HG03045 (cell line): ENCODE measurements around the gene ARL3.
"Not testable (repeated sequence)": the region's sequence is repeated elsewhere in the genome, so short reads cannot be mapped to it uniquely, and the experiment has no call there.

Experiments used
- ATAC-seq: cut with Tn5 transposase; IDR thresholded peaks from one replicate; pipeline ENCODE4 v1.9.1; 2021; ENCODE audit warnings: mild to moderate bottlenecking, moderate library complexity; ENCODE audit not compliant: unreplicated experiment

The ARL3 gene, protein sequence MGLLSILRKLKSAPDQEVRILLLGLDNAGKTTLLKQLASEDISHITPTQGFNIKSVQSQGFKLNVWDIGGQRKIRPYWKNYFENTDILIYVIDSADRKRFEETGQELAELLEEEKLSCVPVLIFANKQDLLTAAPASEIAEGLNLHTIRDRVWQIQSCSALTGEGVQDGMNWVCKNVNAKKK

DNA sequence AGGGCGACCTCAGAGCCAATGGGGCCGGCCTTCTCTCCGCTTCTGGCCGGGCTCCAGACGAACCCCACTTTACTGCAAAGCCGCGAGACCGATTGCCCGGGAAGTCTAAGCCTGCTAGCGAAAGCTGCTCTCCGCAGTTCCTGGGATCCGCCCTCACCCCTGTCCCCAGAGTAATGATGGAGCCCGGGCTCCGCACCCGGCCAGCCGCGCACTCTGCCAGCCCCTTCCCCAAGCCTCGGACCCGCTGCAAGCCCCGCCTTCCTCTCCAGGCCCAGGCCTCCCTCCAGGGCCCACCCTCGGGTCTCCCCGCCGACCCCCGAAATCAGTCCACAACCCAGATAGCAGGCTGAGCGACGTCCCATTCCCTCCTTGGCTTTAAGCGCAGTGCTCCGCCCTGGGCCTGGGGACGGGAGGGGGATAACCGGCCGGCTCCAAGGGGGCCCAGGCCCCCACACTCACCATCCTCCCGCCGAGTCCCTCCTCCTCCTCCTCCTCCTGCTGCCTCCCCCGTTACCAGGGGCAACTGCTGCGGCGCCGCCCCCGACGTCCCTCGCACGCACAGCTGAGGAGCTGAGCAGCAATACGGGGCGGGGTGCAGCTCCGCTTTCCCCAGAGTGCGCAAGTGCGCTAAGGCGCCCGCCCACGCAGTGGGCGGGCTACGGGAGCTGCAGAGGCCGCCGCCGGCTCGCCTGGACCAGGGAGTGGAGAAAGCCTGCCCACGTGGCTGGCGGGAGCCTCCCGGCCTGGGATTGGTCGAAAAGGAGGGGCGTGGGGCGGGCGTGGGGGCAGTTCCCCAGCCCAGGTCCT lies at the start of gene ARL3:
Gene ARL3, minus strand, starts transcription at position 584 of the 807 bp plus-strand sequence. Its CDS starts 122 bp downstream, at position 462.
- peak; percentile 81 for ATAC-seq

DNA sequence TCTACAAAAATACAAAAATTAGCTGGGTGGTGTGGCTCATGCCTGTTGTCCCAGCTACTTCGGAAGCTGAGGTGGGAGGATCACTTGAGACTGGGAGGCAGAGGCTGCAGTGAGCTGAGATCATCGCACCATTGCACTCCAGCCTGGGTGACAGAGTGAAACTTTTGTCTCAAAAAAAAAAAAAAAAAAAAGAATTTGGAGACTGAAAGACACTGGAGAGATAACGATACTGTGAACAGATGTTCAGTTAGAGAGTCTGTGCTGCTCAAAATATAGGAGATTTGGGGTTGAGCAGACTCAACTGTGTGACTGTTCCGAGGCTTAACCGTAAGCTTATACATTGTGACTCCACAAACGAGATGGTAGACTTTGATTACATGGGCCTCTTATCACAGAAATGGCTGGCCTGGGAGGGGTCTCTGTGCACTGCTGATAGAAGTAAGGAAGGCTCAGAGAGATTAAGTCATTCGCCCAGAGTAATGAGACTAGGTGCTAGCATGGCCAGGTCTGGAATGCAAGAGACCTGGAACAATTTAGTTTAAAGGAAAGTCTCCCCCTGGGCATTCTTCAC lies 48.9 kb upstream of the ARL3 start:
- no peak for ATAC-seq

DNA sequence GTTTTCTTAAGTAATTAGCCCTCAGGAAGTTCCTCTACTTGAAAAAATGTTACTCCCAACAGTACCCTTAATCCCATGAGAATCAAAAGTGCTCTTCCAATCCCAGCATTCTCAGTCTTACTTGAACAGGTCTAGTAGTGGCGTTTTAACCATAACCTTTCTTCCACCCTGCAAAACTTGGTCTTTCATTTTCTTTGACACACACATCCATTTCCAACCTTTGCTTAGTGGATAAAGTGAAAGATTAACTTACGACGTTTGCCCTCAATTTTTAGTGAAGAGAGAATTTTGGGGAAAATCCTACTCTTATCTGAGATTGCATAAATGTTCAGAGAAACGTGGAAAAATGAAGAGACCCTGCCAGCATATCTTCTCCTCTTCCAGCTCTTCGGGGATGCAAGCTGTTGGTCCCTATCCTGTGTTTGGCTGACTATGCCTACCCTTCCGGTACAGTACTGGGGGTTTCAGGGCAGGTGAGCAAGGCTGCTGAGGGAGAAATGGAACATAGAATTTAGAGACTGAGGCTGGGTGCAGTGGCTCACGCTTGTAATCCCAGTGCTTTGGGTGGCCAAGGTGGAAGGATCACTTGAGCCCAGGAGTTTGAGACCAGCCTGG lies 48.3 kb upstream of the ARL3 start:
- no peak for ATAC-seq

DNA sequence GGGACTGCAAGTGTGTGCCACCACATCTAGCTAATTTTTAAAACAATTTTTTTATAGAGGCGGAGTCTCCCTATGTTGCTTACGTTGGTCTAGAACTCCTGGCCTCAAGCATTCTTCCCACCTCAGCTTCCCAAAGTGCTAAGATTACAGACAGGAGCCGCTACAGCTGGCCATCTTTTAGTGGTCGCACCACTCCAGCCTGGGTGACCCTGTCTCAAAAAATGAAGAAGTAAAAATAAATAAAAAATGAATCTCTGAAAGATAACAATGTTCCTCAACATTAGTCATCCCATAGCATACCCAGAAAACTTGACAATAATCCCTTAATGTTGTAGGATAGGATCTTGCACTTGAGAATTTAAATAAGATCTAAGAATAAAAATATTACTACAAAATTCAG lies 47.8 kb upstream of the ARL3 start:
- ATAC-seq = no peak

DNA sequence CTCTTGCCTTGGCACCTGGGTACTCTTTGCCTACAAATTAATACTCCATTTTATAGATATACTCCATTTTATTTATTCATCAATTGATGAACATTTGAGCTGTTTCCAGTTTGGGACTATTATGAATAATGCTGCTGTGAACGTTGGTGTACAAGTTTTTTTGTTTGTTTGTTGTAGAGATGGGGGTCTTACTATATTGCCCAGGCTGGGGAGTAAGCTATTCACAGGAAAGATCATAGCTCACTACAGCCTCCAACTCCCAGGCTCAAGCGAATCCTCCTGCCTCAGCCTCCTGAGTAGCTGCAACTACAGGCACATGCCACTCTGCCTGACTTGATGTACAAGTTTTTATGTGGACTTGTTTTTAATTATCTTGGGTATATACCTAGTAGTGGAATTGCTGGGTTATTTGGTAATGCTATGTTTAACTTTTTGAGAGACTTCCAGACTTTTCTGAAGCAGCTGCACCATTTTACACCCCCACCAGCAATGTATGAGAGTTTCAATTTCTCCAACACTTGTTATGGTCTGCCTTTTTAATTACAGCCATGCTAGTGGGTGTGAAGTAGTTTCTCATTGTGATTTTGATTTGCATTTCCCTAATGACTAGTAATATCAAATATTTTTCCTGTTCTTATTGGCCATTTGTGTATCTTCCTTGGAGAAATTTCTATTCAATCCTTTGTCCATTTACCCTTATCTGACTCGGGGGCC lies 45.5 kb upstream of the ARL3 start:
- no peak for ATAC-seq

DNA sequence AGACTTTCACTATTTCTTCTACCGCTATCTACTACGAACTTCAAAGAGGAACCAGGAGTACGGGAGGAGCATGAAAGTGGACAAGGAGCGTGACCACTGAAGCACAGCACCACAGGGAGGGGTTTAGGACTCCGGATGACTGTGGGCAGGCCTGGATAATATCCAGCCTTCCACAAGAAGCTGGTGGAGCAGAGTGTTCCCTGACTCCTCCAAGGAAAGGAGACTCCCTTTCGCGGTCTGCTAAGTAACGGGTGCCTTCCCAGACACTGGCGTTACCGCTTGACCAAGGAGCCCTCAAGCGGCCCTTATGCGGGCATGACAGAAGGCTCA lies 44.7 kb upstream of the ARL3 start:
- ATAC-seq = not testable (repeated sequence)

DNA sequence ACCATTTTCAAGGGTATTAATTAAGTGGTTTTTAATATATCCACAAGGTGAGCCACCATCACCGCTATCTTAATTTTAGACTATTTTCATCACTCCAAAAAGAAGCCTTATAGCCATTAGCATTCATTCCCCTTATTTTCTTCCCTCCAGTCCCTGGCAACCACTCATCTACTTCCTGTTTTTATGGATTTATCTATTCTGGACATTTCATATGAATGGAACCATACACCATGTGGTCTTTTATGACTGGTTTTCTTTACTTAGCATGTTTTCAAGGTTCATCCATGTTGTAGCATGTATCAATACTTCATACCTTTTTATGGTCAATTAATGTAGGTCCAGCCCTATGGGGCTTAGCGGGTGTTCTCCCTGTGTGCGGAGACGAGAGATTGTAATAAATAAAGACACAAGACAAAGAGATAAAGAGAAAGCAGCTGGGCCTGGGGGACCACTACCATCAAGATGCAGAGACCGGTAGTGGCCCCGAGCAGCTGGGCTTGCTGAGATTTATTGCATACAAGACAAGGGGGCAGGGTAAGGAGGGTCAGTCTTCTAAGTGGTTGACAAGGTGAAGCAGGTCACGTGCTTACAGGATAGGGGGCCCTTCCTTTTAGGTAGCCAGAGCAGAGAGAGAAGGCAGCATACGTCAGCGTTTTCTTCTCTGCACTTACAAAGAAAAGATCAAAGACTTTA lies 44.2 kb upstream of the ARL3 start:
- no peak for ATAC-seq

DNA sequence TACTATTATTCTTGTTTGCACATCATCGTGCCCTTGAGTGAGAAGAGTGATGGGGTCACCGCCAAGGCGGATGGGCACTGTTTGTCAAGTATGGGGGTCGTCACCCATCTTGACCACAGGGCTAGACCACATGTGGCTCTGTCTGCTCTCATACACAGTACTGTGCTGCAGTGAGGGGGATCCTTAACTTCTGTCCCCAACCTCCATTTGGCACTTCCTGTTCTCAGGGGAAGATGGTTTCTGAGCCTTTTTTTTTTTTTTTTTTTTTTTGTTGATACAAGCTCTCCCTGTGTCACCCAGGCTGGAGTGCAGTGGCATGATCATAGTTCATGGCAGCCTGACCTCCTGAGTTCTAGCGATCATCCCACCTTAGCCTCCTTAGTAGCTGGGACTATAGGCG lies 43.1 kb upstream of the ARL3 start:
- no peak for ATAC-seq

DNA sequence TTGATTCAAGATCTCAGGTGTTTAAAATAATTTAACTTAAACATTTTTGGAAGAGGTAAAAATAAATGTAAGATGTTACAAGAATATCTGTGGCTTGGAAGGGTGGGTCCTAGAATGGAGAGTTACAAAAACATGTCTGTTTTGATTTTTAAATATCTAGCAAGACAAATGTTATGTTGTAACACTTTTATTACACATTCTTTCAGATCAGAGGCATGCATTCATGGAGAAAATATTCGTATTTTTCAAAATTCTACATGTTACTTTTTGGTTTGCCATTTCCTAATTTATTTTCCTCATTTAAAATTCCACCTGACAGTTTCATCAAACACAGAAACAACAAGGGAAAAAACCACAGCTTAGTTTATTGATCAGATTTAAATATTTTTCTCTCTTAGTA lies 39.5 kb upstream of the ARL3 start:
- ATAC-seq = no peak

DNA sequence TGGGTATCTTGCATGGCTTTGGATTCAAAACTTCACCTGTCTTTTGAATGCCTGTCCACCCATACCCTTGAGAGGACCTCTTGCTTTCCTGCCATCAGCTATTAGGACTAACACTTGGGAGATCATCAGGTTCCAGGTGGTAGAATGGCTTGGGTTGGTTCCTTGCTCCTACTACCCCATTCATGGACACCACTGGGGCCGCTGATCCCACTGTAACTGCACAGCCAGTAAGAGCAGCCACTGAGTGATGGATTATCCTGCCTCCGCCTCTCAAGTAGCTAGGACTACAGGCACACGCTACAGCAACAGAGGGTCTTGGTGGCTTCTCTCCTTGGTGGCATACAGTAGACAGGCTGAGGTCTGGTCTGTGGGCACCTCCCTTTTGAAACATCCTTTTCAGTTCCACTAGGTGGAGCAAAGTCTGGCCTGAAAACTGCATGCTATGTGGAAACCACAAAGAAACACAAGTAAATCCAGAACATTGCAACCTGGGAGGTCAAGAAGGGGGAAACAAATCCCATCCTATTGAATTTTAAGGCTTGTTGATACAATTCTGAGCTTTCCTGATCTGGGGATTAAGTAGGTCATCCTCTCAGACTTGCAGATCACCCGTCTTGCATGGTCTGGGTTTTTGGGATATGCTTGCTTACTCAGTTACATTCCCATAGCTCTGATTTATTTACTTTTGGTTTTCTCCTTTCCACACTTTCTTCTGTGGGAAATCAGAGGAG lies 38.9 kb upstream of the ARL3 start:
- no peak for ATAC-seq

DNA sequence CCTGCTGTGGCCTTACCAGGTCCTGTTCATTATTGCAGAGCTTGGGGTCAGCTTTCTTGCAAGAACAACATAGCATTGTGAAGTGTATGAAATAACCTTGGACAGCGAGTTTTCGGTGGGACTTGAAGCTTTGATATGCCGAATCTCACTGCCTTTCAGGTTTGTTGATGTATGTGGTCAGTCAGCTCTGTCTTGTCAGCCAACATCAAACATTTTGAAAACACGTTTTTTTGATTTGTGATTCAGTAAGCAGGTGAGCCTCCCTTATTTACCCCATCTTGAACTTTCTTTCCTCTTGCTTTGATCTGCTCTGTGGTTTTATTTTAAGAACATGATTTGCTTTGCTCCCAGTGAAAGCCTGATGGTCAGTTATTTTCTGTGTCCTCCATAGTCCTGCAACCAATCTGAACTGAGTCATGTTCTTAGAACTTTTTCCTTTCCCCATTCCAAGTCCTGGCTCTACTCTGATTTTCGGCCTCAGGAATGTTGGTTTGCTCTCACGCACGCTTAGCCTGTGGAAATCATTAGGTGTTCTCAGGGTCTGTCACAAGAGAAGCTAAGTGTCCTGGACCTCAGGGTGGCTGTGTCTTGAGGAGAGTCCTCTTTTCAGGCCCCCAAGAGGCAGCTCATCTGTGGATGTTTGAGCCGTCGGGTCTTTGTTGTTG lies 38.2 kb upstream of the ARL3 start:
- no peak for ATAC-seq

DNA sequence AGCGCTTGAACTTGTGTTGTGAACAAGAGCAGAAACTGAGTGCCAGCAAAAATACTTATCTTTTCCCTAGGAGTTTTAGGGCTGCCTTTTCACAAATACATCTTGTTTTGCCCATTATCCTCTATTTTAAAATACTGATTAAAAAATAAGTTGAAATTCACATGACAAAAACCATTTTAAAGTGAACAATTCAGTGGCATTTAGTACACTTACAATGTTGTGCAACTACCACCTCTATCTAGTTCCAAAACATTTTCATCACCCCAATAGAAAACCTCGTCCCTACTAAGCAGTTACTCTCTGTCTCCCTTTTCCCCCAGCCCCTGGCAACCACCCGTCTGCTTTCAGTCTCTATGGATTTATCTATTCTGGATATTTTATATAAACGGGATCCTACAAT lies 31.0 kb upstream of the ARL3 start:
- ATAC-seq = no peak

DNA sequence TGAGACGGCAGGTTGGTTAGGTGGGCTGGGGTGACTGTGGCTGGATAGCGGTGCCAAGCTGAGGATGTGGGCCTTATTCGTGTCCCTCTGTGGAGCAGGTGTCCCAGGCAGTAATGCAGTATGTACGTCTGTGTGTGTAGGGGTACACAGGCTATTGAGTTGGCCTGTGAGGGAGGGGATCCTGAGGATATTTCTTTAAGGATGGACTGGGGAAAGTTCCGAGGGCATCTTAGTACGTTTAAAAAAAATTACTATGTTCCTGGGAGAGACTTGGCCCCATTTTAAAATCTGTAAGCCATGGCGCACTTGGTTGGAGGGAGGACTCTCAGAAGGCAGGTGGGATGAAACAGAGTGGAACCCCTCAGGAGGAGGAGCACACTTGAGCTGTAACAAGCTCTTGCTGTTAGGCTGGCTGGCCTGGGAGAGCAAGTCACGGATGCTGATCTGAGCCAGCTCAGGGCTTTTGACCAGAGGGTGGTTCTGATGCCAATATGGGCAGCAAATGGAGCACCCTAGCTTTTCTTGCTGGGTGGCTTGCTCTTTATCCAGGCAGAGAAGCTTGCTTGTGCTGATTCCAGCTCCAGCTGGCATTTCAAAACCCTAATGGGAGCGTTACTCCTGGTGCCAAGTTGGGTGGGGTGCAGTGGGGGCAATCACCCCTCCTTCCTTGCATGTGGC lies 30.3 kb upstream of the ARL3 start:
- ATAC-seq = peak; percentile 2

DNA sequence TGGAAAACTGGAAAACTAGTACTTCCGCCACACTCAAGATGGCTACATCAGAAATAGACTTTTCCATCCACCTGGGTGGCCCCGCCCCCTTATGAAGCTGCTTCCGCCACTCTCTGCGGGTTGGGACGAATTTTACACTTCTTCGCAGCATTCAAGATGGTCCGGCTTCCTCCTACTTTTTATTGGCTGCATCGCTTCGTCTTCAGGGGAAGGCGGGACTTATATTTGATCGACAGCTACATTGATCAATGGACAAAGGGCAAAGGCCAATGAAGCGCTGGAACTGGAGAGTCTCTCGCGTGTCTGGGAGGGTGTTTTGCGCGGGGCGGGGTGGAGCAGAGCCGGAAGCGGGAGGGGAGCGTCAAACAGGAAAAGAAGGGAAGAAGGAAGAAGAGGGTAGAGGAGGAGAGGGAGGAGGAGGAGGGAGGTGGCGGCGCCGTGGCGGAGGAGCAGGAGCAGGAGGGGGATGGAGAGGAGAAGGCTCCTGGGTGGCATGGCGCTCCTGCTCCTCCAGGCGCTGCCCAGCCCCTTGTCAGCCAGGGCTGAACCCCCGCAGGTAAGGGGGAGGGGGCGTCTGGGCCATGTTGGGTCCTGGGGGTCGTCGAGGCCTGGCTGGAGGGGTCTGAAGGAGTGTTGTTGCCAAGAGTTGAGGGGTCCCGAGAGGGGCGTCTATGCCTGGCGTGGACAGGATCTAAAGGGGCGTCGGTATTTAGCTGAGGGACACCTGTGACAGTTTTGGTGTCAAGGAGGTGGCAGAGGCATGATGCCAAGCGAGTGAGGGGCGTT lies 29.6 kb upstream of the ARL3 start, which contains the start of gene WBP1L:
Gene WBP1L, plus strand, starts transcription at position 361 of the 786 bp plus-strand sequence. Its CDS starts 106 bp downstream, at position 467.
- peak; percentile 97 for ATAC-seq

DNA sequence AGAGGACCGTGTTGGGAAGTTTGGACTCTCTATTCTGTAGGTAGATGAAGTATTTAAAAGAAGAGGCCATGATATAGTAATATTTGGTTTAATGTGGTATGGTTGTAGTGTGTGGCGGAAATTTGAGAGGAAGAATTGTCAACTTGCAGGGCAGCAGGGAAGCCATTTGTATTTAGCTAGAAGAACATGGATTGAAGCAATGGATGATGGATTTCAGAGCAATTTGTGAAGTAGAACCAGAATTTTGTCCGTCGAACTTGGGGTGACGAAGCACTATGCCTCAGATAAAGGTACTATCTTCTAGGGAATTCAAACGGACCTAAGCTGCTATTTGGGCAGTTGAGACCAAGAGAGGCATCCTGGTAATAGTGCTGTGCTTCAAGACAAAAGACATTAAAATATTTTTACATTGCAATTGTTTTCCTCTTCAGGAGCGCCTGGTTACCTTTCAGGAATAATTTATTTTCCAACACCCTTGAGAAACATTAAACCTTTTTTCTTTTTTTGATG lies 28.9 kb upstream of the ARL3 start:
- ATAC-seq = no peak

DNA sequence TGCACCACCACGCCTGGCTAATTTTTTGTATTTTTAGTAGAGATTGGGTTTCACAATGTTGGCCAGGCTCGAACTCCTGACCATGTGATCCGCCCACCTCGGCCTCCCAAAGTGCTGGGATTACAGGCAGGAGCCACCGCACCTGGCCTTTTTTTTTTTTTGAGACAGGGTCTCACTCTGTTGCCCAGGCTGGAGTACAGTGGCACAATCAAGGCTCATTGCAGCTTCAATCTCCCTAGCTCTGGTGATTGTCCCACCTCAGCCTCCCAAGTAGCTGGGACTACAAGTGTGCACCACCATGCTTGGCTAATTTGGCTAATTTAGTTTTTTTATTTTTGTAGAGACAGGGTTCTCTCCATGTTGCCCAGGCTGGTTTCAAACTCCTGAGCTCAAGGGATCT lies 28.1 kb upstream of the ARL3 start:
- ATAC-seq = not testable (repeated sequence)

DNA sequence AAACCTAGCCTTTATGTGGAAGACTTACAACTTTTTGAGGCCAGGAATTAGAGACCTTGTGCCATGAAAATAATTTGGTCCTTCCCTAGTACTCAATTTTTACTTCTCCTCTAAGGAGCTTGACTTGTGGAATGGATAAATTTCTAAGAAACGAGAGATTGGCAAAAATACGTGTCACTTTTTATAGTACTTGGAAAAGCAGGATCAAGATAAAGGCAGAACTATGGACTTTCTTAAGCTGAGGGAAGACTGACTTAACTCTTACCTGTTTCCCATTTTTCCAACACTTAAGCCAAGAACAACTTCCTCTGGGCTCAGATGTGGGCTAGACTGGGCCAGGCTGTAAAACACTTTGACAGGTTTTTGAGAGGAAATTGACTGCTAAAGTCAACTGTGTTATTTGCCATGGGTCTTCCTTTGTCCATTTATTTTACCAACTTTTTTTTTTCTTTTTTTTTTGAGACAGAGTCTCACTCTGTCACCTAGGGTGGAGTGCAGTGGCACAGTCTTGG lies 27.6 kb upstream of the ARL3 start:
- ATAC-seq = no peak

DNA sequence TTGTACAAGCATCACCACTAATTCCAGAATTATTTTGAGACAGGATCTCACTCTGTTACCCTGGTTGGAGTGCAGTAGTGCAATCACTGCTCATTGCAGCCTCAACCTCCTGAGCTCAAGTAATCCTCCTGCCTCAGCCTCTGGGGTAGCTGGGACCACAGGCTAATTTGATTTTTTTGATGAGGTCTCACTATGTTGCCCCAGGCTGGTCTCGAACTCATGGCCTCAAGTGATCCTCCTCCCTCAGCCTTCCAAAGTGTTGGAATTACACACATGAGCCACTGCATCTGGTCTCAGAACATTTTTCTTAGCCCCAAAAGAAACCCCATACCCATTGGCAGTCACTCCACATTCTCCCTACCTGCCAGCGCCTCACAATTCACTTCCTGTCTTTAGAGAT lies 26.0 kb upstream of the ARL3 start:
- no peak for ATAC-seq
